HK-2 (cell line): ENCODE data around the gene SBK2.
"Not testable (repeated sequence)": the region's sequence is repeated elsewhere in the genome, so short reads cannot be mapped to it uniquely, and the experiment has no call there.

Experiments used
- DNase-seq: peaks from one replicate; pipeline ENCODE4 v3.0.0-alpha.2; 2018; ENCODE audit not compliant: unreplicated experiment

Gene SBK2

GRCh38 chr19:55535173-55535964, 1.6 kb downstream of the SBK2 start:
- no peak for DNase-seq

GRCh38 chr19:55534280-55534679, 2.7 kb downstream of the SBK2 start:
- not testable (repeated sequence) for DNase-seq

- no peak for DNase-seq
Measured at GRCh38 chr19:55530996-55531395, 5.9 kb downstream of the SBK2 start.

GRCh38 chr19:55529636-55530234, 7.2 kb downstream of the SBK2 start:
- no peak for DNase-seq

GRCh38 chr19:55528030-55528803, 8.7 kb downstream of the SBK2 start:
- no peak for DNase-seq

GRCh38 chr19:55527197-55528029, 9.5 kb downstream of the SBK2 start:
- no peak for DNase-seq

- peak; percentile 89 for DNase-seq
Measured at GRCh38 chr19:55526216-55527196, 10.4 kb downstream of the SBK2 start.

- DNase-seq, result no peak
Measured at GRCh38 chr19:55525289-55526101, 11.4 kb downstream of the SBK2 start.

- DNase-seq, result no peak
Measured at GRCh38 chr19:55520691-55521292, 16.1 kb downstream of the SBK2 start.

GRCh38 chr19:55519451-55520311, 17.3 kb downstream of the SBK2 start:
- no peak for DNase-seq

GRCh38 chr19:55516878-55517620, 19.9 kb downstream of the SBK2 start:
- DNase-seq, result peak; percentile 97

- DNase-seq, result no peak
Measured at GRCh38 chr19:55508120-55508519, 28.8 kb downstream of the SBK2 start.

GRCh38 chr19:55504981-55505380, 32.0 kb downstream of the SBK2 start:
- DNase-seq, result no peak

- no peak for DNase-seq
Measured at GRCh38 chr19:55504252-55504603, 32.7 kb downstream of the SBK2 start.

GRCh38 chr19:55503502-55504251, 33.3 kb downstream of the SBK2 start:
- peak; percentile 98 for DNase-seq

- no peak for DNase-seq
Measured at GRCh38 chr19:55503157-55503501, 33.8 kb downstream of the SBK2 start.
